H1 (cell line): ENCODE data around the gene HAPLN3.

Experiments used
- BRCA1 ChIP-seq: IDR thresholded peaks from 2 replicates; pipeline ENCODE4 v1.6.1; 2012; ENCODE audit warnings: low read depth, low read length, improper control_type of control experiment
- POLR2A ChIP-seq, 2 experiments: IDR thresholded peaks; 1 replicate in 1 of 2; 2 replicates in 1 of 2; pipeline ENCODE4 v1.6.1; 2011; ENCODE audit warnings: low read depth in 2 of 2, low read length in 2 of 2, mild to moderate bottlenecking in 2 of 2; ENCODE audit errors: control extremely low read depth in 1 of 2
- POLR2AphosphoS5 ChIP-seq: IDR thresholded peaks from 2 replicates; pipeline ENCODE4 v1.6.1; 2011; ENCODE audit warnings: low read depth, low read length
- SIRT6 ChIP-seq: IDR thresholded peaks from one replicate; pipeline ENCODE4 v1.7.1; 2012; ENCODE audit warnings: low read length, inconsistent platforms
- TCF12 ChIP-seq: IDR thresholded peaks from 2 replicates; pipeline ENCODE4 v1.6.1; 2011; ENCODE audit warnings: low read depth, mild to moderate bottlenecking, low read length

DNA sequence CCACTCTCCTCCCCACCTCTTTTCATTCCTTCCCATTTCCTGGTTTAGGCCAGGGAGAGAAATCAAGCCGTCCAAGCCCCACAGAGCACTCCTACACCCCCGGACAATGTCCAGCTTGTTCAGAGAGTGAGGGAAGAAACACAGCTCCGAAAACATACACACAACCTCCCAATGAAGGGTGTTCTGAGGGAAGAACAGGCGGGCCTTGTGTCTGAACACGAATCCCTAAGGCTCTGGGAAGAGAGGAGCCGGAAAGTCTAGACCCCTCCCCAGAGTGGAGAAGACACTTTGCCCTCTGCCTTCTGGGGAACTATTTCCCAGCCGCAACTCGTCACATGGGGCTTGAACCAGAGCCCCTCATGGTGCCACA is 61.6 kb downstream of the HAPLN3 start:
- TF ChIP-seq POLR2AphosphoS5: no peak
- TF ChIP-seq TCF12: no peak
- TF ChIP-seq BRCA1: no peak
- TF ChIP-seq POLR2A (IDR thresholded peaks at IDR 0.05; ENCODE audit: control extremely low read depth in 1 of 2, low read depth in 2 of 2, low read length in 2 of 2): no peak
- TF ChIP-seq SIRT6: no peak
